CD4-positive, alpha-beta T cell treated with Interleukin-2 at 100 ng/mL for 4 hours (primary cell): ENCODE measurements around the gene RNF169.

Experiments
- DNase-seq: peaks from one replicate; pipeline ENCODE4 v3.0.0-alpha.2; 2020; ENCODE audit warnings: low spot score

The RNF169 gene, protein sequence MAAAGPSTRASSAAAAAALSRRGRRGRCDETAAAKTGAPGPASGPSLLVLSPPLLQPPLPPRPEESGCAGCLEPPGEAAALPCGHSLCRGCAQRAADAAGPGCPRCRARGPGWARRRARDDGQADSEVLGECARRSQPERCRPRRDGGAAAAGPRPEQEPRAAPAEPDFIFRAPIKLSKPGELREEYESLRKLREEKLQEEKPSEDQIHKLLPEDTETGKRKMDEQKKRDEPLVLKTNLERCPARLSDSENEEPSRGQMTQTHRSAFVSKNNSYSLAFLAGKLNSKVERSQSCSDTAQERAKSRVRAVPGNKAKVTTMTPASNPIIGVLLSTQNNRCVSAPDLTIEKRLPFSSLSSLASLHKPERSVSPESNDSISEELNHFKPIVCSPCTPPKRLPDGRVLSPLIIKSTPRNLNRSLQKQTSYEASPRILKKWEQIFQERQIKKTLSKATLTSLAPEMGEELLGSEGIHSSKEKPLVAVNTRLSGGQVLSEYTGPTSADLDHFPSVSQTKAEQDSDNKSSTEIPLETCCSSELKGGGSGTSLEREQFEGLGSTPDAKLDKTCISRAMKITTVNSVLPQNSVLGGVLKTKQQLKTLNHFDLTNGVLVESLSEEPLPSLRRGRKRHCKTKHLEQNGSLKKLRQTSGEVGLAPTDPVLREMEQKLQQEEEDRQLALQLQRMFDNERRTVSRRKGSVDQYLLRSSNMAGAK

DNA sequence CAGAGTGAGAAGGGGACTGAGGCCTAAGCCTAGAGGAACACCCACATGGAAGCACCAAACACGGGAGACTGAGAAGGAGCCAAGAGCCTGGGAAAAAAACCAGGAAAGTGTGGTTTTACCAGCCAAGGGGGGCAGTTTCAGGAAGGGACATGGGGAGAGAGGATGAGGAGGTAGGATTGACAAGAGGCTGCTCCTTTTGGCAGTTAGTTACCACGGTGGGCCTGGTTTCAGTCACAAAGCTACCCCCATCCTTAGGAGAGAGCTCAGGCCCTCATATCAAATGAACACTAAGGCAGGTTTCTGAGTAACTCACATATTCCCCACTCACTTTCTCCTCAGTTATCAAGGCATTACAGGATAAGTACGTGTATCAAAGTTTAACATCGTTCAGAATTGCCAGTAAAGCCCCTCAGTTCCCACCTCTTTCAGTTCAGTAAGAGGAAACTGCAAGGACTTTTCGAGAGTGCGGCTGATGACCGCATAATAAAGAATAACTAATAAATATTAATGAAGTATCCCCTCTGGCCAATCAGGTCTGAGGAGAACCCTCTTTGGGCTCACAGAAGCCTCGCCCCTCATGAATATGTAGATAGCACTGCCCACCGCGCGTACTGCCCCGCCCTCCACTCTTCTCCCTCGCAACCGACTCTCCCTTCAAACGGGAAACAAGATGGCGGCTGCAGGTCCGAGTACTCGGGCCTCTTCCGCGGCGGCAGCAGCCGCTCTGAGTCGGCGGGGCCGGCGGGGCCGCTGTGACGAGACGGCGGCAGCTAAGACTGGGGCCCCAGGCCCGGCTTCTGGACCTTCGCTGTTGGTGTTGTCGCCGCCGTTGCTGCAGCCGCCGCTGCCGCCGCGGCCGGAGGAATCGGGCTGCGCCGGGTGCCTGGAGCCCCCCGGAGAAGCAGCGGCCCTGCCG lies at the start of gene RNF169:
Gene RNF169 (plus strand): TSS at position 639 of the 916 bp plus-strand sequence. CDS start 32 bp downstream, at position 671.
- DNase-seq, result peak; percentile 93

DNA sequence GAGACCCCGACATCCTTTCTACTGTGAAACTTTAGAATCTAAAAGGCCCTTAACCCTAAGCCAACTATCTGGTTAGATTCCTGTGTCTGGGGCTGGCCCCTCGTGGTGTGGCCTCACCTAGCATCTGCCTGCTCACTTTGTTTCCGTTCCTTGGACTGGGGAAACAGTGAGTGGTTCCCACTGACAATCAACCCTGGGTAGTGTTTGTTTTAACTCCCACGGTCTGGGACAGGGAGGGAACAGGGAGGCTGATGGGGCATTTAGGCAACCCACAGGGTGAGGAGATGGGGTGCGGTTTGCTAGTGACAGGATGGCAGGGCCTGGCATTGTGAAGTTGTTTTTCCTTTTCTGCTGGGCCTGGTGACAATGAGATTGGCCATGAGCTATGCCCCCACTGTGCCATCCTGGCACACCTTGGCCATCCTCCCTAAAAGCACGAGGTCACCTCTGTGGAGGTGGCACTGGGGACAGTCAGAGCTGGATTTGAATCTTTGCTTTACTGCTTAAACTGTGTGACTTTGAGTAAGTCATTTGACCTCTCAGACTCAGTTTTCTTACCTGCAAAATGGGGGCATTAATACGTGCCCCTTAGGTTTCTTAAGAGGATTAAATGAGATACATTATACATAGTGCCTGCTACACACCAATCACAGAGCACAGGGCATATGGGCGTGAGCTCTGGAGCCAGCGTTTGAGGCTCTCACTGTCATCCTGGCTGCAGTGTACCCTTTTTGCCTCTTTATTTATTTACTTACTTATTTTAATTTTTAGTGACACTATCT lies 48.8 kb upstream of the RNF169 start:
- DNase-seq, result no peak

DNA sequence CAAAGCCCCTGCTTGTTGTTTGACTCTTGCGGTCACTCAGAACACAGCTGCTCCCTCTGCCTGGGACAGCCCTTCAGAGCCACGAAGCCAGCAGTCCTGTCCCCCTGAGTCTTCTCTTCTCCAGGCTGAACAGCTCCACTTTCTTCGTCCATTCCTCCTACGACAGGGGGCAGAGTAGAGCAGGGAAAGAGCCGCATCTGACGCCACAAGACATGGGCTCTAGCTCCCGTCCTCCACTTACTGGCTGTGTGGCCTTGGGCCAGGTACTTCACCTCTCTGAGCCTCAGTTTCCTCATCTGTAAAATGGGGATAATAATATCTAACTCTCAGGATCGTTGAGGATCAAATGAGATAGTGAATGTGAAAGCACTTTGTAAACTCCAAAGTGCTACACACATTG lies 47.3 kb upstream of the RNF169 start:
- DNase-seq, result no peak

DNA sequence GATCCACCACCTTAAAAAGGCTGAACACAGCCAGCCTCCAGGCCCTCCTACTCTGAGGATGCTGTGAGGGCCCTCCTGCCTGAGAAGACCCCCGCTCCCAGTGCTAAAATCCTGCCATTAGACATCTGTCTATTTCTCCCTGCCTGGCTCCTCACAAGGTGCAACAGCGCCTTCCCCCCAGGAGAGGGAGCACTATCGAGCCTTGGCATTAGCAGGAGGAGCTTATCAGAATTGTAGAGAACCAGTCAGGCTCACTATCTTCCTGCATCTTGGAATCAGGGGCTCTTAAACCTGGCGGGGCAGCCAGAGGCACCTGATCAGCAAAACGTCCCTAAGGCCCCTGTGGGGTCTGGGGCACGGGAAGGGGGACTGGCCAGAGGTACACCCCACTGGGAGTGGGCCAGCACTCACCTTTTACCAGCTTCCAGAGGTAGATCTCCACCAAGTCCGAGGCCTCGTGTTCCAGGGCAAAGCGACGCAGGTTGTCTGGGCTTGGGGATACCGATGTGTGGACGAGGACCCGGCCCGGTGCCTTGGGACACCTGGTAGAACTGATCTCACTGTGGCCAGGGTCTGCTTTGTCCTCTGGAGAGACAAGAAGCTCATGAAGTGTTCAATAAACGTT lies 46.2 kb upstream of the RNF169 start:
- peak; percentile 51 for DNase-seq

DNA sequence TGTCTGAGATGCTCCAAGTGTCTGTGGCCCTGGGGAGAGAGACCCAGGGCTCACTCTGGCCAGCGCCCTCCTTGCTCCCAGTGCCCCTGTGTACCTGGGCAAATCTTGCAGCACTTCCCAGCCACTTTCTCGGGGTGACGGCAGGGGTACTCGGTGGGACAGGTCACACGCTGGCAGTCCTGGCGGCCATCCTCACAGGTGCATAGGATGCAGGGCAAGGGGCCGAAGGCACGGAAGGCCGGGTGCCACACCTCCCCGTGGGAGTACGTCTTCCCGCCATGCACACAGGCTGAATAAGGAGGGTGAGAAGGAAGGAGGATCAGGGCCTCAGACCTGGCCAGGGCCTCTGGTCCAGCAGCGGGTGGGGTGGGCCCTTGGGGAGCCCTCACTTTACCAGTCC lies 45.4 kb upstream of the RNF169 start:
- no peak for DNase-seq

DNA sequence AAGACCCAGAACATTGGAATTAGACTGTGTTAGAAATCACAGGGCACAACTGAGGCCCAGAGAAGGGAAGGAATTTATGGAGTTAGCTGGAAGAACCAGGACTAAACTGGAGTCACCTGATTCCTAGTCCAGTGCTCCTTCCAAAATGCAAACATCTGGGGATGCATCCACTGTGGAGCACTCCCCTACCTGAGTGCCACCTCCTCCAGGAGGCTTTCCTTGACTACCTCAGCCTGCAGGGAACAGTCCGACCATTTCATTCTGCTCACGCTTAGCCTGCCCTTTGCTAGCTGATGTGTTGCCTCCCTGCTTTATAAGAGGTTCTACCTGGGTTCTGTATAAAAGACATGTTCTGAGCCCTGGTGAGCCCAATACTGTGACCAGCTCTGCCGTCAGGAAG lies 41.5 kb upstream of the RNF169 start:
- DNase-seq, result no peak

DNA sequence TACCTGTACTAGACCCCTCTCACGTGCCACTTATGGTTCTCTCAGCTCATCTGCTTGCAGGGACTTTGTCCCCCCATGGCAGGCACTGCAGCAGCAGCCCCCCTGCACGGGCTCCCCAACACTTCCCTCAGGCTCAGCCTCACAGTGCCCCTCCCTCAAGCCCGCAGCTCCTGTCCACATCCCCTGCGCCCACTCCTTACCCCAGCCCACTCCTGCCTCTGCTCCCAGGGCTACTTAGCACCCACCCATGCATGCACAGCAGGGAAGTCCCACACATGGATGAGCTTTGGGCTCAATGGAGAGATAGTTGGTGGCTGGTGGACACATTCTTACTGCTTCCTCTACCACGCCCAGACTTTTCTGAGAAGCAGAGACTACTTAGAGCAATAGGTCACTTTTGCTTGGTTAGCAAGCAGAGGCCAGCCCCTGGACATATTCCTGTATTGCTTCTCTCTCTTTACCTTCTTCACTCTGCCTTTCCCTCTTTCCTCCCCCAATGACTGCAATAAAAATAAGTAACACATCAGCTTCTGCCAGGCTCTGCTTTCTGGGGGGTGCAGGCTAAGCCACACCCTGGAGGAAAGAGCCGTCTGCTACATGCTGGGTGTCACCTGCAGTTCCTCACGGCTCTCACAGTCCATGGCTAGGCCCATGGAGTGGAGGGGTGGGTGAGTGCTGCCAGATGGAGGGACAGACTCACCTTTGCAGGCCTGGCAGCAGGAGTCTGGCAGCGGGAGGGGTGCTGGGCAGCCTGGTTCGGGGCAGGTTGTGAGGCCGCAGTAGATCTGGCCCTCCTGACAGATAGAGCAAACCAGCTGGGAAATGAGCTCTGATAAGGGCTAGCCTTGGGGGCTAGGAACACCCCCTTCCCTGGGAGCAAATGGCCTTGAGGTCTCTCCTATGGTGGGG lies 40.8 kb upstream of the RNF169 start:
- no peak for DNase-seq

DNA sequence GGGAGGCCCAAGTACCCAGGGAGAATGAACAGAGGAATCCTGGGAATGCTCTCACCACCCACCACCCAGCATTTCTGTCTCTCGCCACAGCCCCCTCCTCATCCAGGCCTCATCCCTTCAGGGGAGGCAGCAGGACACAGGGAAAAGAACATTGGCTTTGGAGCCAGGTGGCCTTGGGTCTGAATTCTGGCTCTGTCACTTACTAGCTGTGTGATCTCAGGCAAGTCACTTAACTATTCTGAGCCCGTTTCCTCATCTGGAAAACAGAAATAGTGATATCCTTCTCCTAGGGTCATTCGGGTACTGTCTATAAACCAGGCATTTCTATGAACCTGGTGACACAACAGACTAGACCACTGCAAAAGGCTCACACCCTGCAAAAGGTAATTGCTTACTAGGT lies 39.5 kb upstream of the RNF169 start:
- no peak for DNase-seq

DNA sequence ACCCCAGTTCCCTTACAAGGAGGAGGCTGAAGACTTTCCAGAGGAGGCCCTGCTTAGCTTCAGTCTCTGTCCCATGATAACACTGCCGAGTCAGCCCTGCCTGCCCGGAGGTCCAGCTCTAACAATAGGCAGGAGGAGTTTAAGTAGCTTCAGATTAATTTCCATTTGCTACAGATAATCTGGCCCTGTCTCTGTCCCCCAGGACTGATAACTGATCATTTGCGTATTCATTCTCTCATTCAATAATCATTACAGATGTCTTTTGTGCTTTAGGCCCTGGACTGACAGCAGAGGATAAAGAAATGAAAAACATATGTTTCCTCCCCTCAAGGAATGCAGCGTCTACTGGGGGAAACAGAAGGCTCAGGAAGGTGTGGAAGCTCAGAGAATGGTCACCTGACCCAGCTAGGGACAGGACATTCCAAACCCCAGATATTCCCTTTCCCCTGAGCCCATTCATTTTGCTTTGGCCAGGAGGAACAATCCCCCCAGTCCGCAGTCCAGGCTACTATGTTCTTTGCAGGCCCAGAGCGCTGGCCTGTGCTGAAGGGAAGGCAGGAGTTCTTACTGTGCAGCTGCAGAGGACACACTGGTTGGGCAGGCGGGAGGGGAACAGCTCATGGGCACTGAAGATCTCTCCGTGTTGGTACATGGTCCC lies 38.2 kb upstream of the RNF169 start:
- DNase-seq, result no peak

DNA sequence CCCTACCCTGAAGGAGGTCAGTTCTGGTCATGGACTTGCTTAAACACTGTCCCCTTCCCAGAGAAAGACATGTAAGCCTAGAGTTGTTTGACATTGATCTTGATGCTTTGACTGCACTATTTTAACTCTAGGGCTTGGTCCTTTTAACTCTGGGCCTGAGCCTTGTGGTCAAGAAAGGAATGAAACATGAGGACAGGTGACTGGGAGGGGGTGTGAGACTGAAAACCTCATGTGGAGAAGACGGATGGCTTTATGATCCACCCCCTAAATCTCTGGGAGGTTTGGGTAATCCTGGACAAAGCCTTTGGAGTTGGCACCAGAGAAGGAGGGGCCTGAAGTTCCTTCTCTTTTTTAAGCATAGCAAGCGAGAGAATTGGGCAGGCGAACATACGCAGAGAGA lies 35.0 kb upstream of the RNF169 start:
- DNase-seq, result no peak

DNA sequence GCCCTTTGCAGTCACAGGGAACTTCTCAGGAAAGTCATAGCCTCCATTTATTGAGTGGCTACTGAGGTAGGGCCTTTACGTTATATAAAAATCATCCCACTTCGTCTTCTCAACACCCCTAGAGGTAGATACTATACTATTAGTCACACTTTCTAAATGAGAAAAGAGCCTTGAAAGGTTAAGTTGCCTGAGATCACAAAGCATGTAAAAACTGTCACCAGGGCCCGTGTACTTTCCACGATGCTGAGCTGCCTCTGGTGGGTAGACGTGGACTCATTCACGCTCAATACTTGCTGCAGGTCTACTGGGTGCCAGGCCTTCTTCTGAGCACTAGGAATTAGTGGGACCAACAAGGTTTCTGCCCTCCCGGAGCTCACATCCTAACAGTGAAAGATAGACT lies 33.7 kb upstream of the RNF169 start:
- DNase-seq, result no peak

DNA sequence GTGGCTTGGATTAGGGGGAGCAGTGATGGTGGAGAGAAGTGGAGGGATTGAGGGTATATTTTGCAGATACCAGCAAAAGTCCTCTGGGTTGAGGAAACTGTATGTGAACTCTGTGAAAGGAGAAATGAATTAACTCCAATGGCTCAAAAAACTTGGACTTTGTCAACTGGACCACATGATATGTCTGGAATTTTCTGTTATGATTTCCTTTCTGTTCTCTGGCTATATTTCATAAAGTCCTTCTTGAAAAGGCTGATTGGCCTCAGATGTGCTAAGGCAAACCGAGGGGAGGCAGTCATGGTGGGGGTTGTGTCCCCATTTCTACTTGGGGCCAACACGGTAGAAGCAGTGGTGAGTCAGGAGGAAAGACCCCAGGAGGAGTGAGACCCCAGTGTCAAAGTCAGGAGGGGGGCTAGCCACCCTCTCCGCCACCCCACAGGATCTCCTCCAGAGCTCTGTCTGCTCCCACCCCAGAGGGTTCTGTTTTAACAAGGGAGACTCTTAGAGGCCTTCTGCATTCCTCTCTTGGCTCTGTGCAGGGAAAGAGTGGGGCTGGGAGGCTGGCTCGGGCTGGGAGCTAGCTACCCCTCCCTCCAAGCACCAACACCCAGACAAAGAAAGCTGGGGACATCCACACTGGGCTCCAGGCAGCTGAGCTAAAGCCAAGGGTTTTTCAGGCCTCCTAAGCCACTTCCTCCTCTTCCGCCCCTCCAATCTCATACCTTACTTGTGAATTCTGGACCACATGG lies 31.3 kb upstream of the RNF169 start:
- no peak for DNase-seq

DNA sequence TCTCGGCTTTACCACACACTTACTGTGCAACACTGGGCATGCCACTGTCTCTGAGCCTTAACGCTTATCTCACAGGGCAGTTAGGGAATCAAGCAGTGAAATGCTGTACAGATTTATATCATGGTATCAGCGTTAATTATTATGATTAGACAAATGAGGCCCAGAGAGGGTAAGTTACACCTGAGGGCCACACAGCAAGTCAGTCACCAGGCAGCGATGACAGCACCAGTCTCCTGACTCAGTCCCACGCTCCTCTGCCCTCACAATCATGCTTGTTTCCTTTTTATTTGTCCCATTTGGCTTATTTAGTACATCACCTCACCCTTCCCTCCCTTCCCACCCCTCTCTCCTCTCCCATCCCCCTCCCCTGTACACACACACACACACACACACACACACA lies 29.6 kb upstream of the RNF169 start:
- DNase-seq, result no peak

DNA sequence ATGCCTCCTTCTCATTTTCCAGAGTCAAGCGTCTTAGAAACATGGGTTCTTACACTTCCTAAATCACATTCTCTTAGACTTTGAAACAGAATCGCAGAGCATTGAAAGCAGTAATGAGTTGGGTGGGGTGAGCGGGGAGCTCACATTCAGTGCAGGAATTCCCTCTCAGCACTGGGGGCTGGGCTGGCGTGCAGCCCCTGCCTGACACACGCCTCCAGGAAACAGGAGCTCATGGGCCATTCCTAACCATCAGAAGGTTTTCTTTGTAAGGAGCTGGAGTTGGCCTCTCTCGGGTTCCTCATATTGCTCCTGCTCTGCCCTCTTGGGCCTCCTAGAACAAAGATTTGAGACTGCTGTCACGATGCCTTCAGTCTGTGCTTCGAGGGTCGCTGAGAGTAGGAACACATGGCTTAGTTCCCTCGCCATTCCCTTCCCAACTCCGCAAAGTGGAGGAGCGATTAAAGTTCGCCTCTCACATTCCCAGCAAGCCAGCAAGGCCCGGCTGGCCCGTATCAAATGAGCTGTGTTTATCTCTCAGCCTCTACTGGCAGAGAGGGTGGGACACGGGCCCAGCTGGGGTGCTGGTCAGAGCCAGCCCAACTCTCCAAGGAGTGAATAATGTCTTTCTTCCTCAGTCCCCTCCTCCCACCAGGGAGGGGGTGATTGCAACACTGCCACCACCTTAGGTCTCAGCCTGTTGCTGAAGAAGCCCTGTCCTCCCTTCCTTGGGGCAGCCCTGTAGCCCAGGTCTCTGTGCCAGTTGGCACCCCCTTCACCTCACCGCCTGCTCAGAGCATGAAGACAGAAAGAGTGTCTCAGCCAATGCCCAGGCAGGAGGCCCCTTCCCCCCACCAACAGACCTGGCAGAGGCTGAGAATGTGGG lies 27.8 kb upstream of the RNF169 start:
- no peak for DNase-seq

DNA sequence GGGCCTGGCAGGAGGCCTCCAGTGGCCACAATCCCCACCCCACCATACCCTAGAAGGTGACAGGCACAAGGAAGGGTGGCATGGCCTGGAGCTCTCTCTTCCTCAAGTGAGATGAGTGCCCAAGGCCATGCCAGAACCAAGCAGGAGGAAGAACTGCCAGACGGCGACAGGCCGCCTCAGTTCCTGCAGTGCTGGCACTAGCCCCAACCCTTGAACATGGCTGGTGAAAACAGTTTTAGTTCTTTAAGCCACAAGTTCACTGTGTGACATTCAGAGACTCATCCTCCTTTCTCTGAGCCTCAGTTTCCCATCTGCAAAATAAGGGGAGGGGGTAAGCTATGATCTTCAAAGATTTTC lies 27.2 kb upstream of the RNF169 start:
- DNase-seq, result no peak

DNA sequence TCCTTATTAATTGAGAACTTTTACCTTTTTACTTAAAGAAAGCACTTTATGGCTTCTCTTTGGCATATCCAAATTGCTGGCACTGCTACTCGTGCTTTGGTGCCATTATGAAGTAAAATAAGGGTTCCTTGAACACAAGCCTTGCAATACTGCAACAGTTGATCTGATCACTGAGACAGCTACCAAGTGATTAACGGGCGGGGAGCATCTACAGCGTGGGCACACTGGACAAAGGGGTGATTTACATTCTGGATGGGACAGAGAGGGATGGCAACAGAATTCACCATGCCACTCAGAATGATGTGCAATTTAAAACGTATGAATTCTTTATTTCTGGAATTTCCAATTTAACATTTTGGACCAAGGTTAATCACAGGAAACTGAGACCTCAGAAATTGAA lies 25.1 kb upstream of the RNF169 start:
- no peak for DNase-seq

DNA sequence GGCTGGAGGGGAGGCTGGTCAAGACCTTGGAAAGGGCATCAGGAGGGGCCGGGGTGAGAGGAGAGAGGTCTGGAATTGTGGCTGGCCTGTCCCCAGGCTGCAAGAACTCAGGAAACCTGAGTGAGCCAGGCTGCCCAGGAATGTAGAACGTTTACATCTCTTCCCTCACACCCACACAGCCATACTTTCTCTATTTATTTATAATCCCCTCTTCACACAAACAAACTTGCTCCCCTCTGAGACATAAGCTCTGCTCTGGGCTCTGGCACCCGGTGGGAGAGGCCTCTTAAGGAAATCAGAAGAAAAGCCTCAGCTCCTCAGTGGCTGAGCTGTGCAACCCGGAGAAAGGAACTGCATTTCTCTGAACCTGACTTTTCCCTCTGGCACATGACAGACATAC lies 22.9 kb upstream of the RNF169 start:
- DNase-seq, result no peak
